Central memory CD4-positive, alpha-beta T cell (primary cell): ENCODE data around the gene F12.
"Not testable (repeated sequence)": the region's sequence is repeated elsewhere in the genome, so short reads cannot be mapped to it uniquely, and the experiment has no call there.

ENCODE experiments used
- DNase-seq: peaks from one replicate; pipeline ENCODE4 v3.0.0; 2022

F12 gene

DNA sequence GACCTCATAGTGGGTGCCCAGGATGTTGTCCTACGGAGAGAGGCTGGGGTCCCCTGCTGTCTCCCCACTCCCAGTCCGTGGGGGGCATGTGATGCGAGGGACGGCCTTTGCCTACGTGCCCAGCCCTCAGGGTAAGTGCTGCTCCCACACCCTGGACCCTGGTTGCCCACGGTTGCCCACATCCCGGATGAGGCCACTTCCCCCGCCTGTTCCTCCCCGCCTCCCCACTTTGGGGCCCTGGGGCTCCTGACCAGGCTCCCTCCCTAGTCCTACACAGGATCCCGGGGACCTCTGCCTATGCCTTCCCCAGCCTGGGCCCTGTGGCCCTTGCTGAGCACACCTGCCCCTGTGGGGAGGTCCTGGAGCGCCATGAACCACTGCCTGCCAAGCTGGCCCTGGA, 23.6 kb downstream of the F12 start:
- no peak for DNase-seq

DNA sequence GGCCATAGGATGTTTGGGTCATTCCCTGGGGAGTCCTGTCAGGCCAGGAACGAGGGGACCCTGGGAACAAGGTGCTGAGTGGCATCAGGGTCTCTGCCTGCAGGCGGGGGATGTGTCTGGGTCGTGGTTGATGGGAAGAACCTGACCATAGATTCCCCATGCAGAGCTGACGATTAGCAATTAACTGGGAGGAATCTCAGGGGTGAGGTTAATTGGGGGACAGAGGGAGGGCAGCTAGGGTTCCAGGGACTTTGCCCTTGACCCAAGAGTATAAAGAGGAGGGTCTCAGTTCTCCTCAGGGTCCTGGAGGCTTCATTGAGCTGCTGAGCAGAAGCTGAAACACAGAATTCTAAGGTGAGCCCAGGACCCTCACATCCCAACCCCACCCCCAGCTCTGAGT, 25.2 kb downstream of the F12 start, which contains the start of gene SLC34A1:
Gene SLC34A1, plus strand, starts transcription at position 301 of the 400 bp plus-strand sequence. CDS start 1,308 bp downstream, outside the sequence.
- DNase-seq: no peak

DNA sequence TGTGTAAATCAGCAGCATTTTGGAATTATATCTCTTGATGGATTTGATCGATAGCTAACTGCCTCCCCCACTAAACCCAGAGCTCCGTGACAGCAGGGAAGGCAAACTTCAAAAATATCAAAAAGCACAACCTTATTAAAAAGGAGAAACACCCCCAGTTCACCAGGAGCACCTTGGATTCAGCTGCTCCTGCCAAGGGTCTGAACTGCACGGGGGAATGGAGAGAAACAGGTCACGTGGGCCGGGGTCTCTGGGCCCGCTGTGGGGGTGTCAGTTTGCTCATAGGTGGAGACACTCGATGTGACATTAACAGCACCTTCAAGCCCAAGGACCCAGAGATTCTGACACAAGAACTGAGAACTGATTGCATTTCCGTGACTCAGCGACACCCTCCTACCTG, 26.2 kb downstream of the F12 start:
- DNase-seq: no peak

DNA sequence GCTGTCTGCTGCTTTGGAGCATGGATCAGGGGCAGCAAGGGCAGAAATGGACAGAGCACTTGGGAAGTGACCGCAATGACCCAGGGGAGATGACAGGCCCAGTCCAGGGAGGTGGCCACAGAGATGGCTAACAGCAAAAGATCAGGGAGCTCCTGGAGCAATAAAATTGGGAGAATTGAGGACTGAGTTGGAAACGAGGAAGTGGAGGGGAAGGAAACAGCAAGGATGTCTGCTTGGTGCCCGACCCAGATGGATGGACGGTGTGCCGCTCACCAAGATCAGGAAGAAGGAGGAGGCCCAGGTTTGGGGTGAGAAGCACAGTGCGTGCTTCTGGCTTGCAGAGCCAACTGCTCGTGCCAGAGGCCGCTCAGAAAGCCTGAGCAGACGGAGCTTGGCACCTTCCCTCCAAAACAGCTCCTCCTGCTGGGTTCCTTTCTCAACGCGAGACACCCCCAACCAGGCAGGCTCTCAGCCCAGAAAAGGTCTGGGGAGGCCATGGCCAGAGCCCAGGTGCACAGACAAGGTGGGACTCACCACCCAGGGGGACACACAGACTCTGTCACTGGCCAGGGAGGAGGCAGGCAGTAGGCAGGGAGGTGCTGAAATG, 26.8 kb downstream of the F12 start:
- DNase-seq: no peak

DNA sequence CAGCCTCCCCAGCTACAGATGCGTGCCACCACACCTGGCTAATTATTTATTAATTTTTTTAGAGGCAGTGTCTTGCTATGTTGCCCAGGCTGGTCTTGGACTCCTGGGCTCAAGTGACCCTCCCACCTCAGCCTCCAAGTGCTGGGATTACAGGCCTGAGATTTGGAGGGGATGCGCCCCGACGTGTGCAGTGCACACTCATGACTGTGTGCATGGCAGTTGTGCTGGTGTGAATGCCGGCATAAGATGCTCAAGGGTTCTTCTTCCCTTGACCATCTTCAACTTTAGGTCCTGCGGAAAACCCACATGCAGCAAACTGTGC, 28.6 kb downstream of the F12 start:
- DNase-seq: no peak

DNA sequence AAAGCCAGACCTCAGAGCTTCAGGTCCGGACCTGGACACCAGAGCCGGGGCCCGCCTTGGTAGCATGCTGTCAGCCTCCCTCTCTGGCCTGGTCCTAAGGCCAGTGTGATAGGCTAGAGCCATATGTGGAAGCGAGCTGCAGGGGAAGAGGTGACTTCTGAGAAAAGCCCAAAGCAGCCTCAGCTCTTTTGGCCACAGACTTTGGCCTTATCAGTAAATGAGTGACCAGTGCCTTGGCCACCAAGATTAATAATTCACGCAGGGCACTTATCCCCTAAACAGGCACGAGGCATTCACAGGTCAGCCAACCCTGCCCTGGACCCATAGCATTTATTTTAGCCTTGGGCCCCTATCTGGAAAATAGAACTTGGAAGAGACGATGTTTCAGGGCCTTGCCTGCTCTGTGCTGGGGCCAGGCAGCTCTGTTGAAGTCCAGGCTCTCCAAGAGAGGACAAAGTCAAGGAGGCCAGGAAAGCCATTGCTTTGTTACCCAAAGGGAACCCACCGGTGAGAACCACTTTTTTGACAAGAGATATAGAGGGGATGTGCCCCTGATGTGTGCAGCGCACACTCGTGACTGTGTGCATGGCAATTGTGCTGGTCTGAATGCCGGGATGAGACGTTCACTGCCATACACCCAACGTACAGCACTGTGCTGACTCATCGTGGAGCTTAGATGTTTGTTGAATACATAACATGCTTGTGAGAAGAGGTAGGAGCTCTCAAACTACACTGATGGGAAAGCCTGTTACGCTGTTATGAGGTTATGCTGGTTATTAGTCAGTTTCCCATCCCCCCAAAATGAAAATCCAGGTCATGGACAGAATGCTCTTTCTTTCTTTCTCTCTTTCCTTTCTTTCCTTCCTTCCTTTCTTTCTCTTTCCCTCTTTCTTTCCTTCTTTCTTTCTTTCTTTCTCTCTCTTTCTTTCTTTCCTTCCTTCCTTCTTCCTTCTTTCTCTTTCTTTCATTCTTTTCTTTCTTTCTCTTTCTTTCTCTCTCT, 30.2 kb downstream of the F12 start:
- DNase-seq: no peak

DNA sequence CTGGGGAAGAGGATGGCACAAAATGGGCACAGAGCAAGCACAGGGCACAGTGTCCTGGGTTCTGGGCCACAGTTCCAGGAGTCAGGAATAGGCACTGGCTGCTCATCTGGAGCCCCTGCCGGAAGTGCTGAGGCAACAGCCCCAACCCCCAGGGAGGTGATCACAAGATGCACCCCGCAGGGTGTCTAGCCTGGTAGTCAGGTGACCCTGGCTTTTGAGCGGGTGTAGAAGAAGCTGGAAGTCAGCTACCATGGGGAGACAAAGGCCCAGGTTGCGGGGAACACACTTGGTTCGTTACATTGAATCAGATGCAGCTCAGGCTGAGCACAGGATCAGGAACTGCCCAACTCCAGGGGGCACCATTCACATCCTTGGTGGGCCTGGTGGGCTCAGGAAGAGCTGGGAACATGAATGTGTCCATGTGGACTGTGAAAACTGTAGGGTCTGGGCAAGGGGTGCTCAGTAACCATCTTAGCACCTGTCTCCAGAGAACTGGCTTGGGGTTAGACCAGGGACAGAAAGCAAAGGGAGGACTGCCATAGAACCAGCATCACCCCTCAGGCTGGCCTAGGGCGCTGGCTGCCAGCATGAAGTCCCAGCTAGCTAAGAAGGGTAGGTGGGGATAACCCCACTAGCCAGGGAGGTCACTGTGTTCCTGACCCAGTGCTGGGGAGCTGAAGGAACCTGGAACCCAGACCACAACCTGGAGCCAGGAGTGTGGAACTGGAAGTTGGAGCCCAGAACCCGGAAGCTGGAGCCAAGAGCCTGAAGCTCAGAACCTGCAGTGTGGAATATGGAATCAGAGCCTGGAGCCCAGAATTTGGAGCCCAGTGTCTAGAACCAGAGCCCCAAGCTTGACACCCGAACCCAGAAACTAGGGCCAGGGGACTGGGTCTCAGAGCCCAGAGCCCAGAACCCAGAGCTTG, 31.2 kb downstream of the F12 start:
- DNase-seq: no peak

DNA sequence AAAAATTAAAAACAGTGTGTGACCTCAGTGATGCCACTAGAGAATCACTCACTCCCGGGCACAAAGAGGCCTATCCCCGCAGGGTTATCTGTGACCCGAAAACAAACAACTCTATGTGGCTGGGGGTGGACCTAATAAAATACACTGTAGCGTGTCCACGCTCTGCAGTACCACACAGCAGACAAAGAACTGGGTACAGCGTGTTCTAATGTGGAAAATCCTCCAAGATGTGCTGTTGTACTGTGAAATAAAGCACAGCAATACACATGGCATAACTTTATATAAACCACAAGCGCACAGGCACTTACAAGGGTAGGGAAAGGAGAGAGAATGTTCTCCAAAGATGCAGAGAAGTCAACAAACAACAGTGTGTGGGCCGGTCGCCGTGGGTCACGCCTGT, 33.3 kb downstream of the F12 start:
- DNase-seq: no peak

DNA sequence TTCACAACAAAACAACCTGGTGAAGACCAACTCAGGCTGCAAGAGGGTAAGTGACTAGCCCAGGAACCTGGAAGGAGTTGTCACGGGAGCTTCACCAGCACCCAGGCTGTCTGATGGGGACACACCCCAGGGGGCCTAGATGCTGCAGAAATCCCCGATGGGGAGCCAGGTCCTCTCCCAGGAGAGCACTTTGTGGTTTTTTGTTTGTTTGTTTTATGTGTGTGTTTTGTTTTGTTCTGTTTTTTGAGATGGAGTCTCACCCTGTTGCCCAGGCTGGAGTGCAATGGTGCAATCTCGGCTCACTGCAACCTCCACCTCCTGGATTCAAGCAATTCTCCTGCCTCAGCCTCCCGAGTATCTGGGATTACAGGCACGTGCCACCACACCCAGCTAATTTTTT, 33.8 kb downstream of the F12 start:
- not testable (repeated sequence) for DNase-seq

DNA sequence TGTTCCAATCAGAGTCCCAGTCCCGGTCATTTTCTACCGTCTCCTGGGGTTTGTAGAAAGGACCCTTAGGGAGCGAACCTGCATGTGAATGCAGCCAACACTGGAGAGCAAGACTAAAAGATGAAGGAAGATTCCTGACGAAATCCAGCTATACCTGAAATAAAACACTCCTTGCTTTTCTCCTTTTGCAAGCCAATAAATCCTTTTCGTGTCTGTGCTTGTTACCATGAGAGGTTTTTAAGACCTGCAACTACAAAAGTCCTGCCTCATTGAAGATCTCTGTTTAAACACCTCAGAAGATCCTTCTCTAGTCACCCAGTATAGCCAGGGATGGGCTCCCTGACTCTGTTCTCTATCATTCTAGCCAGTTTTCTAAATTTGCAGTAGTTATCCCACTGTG, 35.2 kb downstream of the F12 start:
- DNase-seq: no peak

DNA sequence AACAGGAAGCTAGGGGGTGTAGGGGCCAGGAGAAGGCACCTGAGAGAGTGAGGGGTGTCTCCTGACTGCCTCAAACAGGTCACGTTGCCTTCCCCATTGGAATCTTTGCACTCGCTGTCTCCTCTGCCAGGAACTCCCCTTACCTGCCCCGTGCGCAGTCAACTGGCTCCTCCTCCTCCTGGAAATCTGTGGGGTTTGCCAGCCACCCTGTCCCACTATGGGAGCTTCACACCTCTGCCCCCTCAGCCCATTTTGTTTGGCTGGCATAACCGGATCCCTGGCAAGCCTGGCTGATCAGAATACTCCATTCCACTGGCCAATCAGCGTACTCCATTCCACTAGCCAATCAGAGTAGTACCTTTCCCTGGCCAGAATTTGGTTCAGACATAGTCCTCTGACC, 35.6 kb downstream of the F12 start:
- no peak for DNase-seq

DNA sequence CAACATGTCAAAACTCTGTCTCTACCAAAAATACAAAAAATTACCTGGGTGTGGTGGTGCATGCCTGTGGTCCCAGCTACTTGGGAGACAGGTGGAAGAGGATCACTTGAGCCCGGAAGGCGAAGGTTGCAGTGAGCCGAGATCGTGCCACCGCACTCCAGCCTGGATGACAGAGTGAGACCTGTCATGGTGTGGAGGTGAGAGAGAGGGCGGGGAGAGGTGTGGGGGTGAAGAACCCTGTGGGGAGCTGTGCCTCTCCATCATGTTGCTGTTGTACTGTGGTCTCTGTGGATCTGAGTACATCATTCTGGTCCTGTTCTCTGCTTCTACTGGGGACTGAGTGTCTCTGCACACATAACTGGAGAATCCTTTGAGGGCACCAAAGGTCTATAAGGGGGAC, 36.5 kb downstream of the F12 start:
- DNase-seq: no peak

DNA sequence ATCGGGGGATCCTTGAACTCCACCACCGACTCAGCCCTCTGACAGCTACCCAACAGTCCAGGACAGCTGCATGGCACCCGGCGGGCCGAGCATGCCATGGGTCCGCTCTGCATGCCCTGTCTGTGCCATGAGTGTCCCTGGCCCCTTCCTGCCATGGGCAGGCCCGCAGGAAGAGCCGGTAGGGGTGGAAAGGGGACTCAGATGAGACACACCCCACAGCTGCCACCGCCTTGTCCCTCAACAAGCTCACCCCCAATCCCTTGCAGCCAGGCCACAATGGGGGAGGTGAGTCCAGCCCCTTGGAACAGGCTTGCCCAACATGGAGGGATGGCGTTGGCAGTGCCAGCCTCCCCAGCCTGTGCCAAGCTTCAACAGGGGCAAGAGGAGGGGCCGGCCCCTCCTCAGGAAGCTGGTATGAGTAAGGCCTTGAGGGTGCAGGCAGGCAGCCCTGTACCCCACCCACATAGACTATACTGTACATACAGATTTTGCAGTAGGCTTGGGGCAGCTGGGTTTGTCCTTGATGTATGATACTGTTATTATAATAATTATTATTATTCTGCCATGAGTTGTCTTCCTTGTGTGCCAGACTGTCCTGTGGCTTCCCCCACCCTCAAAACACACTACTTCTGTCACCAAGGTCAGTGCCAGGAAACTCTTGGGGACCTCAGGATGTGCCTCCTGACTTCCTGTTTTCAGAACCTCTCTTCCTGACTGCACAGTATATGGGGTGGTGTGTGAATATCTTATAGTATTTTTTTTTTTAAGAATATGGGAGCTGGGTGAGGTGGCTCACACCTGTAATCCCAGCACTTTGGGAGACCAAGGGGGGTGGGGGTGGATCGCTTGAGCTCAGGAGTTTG, 37.1 kb downstream of the F12 start:
- peak; percentile 30 for DNase-seq

DNA sequence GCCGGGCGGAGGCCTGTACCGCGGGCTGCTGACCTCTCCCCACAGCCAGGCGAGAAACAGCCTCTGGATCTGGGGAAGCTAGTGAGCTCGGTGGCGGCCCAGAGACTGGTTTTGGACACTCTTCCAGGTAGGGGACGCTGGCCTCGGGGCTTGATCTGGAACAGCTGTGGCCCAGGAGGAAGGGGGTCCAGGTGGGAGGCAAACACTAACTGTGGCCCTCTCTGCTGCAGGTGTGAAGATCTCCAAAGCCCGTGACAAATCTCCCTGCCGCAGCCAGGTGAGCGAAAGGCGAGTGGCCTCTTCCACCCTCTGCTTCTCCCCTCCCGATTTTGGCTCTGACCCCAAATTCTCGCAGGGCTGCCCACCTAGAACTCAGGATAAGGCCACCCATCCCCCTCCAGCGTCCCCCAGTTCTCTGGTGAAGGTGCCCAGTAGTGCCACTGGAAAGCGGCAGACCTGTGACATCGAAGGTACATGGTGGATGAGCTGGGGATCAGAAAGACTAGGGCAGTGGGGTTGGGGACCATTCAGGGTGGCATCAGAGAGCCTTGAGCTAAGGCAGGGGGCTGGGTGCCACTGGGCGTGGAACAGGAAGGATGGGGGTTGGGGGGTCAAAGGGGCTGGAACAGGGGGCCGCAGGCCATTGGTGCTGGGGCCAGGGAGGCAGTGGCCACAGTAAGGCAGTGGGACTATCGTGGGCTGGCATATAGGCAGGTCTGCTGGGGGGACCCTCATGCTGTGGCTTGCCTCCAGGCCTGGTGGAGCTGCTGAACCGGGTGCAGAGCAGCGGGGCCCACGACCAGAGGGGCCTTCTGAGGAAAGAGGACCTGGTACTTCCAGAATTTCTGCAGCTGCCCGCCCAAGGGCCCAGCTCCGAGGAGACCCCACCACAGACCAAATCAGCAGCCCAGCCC, 38.0 kb downstream of the F12 start:
- DNase-seq: no peak

DNA sequence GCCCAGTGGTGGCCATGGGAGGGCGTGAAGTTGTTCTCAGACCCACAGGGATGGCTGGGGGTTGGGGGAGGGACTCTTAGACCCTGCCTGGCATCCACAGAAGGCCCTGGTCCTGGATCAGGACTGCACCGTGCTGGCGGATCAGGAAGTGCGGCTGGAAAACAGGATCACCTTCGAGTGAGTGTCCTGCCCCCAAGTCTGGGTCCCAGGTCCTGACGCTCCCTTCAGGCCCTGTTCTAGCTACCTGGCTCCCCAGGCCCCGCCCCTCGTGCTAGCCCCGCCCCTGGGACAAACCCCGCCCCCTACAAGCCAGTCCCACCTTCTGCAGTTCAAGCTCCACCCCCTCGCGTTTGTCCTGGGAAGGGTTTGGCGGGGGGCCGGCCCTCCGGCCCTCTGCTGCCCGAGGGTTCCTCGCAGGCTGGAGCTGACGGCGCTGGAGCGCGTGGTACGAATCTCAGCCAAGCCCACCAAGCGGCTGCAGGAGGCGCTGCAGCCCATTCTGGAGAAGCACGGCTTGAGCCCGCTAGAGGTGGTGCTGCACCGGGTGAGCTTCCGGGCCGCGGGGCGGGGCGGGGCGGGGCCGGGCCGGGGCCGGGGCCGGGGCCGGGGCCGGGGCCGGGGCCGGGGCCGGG, 38.8 kb downstream of the F12 start:
- peak; percentile 44 for DNase-seq

DNA sequence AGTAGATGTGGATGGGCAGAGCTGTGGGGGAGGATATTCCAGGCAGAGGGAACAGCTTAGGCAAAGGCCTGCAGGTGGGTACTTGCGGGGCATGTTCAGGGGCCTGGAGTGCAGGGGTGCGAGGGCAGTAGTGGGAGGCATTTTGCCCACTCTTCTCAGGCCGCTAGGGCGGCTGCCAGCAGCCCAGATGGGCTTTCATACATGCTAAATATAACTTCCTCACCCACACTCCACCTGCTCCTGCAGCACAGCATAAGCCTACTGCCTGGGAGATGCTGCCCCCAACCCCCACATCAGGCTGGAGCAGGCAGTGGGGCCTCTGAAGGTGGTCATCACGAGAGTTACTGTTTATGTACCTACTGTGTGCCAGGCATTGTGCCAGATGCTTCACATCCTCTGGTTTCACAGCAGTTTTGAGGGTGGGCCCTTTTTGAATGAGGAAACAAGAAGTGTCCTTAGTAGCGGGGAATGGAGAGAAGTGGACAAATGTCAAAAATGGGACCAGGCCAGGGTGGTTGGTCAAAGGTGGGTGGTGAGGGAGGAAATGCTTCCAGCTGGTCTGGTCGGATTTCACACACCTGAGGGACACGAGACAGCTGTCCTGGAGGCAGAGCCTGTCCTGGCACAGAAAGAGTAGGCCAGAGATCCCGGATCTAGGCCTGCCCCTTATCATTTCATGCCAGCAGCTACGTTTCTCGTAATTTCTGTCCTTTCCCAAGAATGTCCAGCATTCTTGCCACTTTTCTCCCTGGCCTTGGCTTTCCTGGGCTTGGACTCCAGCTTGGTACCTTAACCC, 39.5 kb downstream of the F12 start:
- no peak for DNase-seq

DNA sequence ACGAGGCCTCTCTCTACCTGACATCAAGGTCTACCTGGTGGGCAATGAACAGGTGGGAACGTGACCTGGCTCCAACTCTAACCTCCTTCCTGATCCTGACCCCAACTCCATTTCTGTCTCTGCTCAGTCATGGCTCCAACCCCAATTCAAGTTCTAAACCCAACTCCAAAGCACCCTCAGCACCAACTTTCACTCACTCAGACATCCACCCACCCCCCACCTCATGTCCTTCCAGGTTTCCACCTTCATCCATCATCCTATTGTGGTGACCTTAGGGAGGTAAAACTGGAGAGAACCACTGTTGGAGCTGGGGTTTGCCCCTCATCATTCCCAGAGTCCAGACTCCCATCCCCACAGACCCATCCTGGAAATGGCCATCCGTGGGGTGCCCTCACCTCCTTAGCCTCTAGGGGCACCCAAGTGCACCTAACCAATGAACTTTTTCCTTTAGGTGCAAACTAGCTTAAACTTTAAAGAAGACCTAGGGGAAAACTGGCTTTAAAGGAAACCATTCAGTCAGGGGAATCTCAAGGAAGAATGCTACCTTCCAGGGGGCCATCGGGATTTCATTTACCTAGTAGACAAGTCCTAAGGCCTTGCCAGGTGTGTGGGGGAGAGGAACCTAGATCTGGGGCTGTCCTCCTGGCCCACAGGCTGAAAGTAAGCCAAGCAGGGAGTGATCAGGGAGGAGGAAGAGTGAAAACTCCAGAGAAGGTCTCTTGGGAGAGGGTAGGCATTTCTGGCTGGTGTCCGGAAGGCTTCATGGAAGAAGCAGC, 40.3 kb downstream of the F12 start:
- no peak for DNase-seq

DNA sequence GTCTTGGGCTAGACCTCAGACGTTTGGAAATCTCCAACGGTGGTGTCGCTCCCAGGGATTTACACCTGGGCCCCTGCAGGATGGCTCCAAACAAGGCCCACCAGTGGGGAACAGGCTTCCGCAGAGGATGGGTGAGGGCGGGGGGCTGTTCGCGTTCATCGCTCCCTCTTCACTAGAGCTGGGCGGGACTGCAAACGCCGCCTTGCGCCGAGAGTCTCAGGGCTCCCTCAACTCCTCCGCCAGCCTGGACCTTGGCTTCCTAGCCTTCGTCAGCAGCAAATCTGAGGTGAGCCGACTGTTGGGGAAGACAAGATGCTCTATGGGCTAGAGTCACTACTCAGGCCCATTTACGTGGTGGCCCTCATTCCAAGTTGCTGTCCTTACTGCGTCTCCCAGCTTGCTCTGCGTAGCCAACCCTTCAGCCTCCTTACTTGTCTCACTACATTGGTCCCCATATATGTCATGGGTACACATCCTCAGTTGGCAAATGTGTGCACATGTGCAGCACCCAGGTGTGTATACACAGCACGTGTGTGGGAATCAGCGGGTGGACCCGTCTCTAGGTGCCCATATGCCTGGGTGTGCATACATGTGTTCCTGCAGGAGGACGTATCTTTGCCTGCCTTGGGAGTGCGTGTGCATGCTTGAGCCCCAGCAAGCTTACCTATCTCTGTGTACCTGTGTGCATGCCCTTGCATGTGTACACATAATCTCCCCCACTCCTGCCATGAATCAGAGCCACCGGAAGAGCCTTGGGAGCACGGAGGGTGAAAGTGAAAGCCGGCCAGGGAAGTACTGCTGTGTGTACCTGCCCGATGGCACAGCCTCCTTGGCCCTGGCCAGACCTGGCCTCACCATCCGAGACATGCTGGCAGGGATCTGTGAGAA, 41.1 kb downstream of the F12 start:
- no peak for DNase-seq
